DOHH2 (cell line): ENCODE measurements around the gene STPG1.

Experiments used
- H3F3A ChIP-seq: fragments of 200-600 bp; sonication (generic), shearing (Covaris generic); 2 replicates; pipeline ENCODE4 v1.6.0; 2016; ENCODE audit warnings: antibody characterized with exemption, mild to moderate bottlenecking; ENCODE audit not compliant: control insufficient read depth, insufficient read depth
- H3K27ac ChIP-seq: fragments of 200-600 bp; sonication (generic); 2 replicates; pipeline ENCODE4 v1.5.1; 2014; ENCODE audit warnings: low read depth, mild to moderate bottlenecking, low read length, moderate library complexity
- H3K27me3 ChIP-seq: fragments of 200-600 bp; sonication (generic); 2 replicates; pipeline ENCODE4 v1.6.1; 2014; ENCODE audit warnings: mild to moderate bottlenecking, low read length, mixed read lengths; ENCODE audit not compliant: control insufficient read depth
- H3K36me3 ChIP-seq: fragments of 200-600 bp; sonication (generic); 2 replicates; pipeline ENCODE4 v1.6.1; 2014; ENCODE audit warnings: mild to moderate bottlenecking, low read length, moderate library complexity, mixed read lengths; ENCODE audit not compliant: control insufficient read depth
- H3K4me1 ChIP-seq: fragments of 200-600 bp; sonication (generic); 2 replicates; pipeline ENCODE4 v1.6.1; 2014; ENCODE audit warnings: mild to moderate bottlenecking, low read length, mixed read lengths; ENCODE audit not compliant: control insufficient read depth
- H3K4me2 ChIP-seq: fragments of 200-600 bp; sonication (generic); 2 replicates; pipeline ENCODE4 v1.6.0; 2014; ENCODE audit warnings: mild to moderate bottlenecking, low read length, moderate library complexity
- H3K4me3 ChIP-seq: fragments of 200-600 bp; sonication (generic); 2 replicates; pipeline ENCODE4 v1.5.1; 2014; ENCODE audit warnings: mild to moderate bottlenecking, low read length, mixed read lengths
- H3K79me2 ChIP-seq: fragments of 200-600 bp; sonication (generic); 2 replicates; pipeline ENCODE4 v1.6.1; 2014; ENCODE audit warnings: mild to moderate bottlenecking, low read length, mixed read lengths; ENCODE audit not compliant: control insufficient read depth
- H3K9me2 ChIP-seq: fragments of 200-600 bp; sonication (generic); replicated peaks from 2 replicates; pipeline ENCODE4 v1.6.1; 2014; ENCODE audit warnings: mild to moderate bottlenecking, low read length, mixed read lengths; ENCODE audit not compliant: control insufficient read depth
- H3K9me3 ChIP-seq: fragments of 200-600 bp; sonication (generic); 2 replicates; pipeline ENCODE4 v1.6.1; 2014; ENCODE audit warnings: antibody characterized with exemption, low read length, mixed read lengths; ENCODE audit not compliant: control insufficient read depth, insufficient read depth
- H4K20me1 ChIP-seq: fragments of 200-600 bp; sonication (generic); 2 replicates; pipeline ENCODE4 v1.6.0; 2014; ENCODE audit warnings: low read depth, mild to moderate bottlenecking, antibody characterized with exemption, low read length, moderate library complexity; ENCODE audit not compliant: control insufficient read depth, insufficient read depth
- CTCF ChIP-seq: fragments of 200-600 bp; sonication (generic); IDR thresholded peaks from one replicate; pipeline ENCODE4 v1.5.1; 2014; ENCODE audit warnings: antibody characterized with exemption, mild to moderate bottlenecking, low read depth, low read length; ENCODE audit not compliant: poor library complexity, severe bottlenecking
- EZH2phosphoT487 ChIP-seq: fragments of 200-600 bp; sonication (generic); IDR thresholded peaks from 2 replicates; pipeline ENCODE4 v1.6.1; 2017; ENCODE audit warnings: borderline replicate concordance, mild to moderate bottlenecking, antibody characterized with exemption, low read length, moderate library complexity, mixed read lengths

Gene STPG1

DNA sequence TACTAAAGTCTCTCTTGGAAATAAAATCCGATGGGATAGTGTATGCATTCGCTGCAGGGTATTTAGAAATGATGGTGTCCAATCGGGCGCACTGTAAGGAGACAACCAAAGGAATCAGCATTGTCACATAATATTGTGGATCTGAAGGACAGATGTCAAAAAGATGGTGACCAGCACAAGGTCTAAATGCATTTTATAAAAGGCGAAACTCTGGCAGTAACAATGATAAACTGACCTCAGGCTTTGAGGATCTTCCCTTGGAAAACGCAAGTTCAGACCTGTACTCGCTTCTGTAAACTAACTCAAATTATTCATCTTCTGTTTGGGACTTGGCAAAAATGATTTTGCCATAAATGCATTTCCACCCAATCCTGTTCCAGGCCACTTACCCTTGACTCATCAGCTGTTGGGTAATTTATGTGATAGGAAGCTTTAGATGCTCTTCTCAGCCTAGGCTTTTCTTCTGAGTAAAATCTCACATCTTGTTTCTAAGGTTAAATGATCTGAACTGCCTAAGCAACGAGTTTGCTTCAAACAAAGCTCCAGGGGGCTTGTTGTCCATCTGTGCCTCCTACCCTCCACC lies 33.8 kb downstream of the STPG1 start:
- no peak overlapping the region for H3K27ac ChIP-seq
- TF ChIP-seq CTCF = no peak
- no peak for TF ChIP-seq EZH2phosphoT487
- no peaks in the 10 kb centered on the region for H3K79me2 ChIP-seq
- no peaks in the 10 kb centered on the region for H3K27me3 ChIP-seq
- H3K9me2 ChIP-seq = no peaks in the 10 kb centered on the region
- no peaks in the 10 kb centered on the region for H3K4me1 ChIP-seq
- H3K36me3 ChIP-seq = no peaks in the 10 kb centered on the region
- no peaks in the 10 kb centered on the region for H3K9me3 ChIP-seq
- H3K4me2 ChIP-seq = no peak overlapping the region
- H3F3A ChIP-seq = 0 out of 2 replicates have a peak, but pooled peaks cover 2% of the 10 kb centered on the region
- no peaks in the 10 kb centered on the region for H4K20me1 ChIP-seq
- no peak overlapping the region for H3K4me3 ChIP-seq

DNA sequence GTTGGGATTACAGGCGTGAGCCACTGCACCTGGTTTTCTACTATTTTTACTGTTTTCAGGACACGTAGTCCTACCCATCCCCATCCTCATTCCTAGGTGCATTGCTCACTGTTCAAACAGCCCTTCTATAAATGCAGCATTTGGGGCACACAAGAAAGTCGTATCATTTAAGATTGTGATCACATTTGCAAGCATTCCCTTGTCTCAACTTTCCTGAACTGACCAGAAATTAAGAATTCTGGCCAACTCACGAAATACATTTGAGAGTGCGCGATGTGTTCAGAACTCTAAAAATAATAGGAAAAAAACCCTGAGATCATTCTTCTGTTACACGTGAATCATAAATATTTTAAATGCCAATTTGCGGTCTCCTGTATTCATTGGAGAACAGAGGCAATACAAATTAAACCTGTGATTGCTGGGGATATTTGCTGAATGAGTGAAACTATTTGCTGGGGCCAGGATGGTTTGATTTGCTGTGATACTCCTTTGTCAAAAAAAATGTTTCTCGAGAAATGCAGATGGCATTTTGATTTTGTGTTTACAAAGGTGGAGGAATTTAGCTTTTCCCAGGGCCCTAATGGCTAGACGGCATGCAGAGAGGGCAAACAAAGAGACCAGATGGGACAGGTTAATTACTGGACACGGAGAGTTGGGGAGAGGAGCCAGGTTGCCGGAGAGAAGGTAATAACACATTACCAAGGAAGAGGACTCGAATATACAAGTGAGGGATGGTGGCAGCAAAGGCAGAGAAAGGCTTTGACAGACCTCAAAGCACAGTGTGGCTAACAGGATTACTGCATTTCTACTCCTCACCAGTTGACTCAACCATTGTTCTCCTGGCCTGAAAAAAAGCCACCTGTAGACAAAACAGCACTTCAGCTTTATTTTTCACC lies 38.4 kb downstream of the STPG1 start:
- TF ChIP-seq CTCF = no peak
- TF ChIP-seq EZH2phosphoT487 = no peak
- H3K4me3 ChIP-seq = no peak overlapping the region
- H3K4me2 ChIP-seq = no peak overlapping the region
- H3K4me1 ChIP-seq = peaks cover 25% of the 10 kb centered on the region
- H3K79me2 ChIP-seq = no peaks in the 10 kb centered on the region
- H3K27ac ChIP-seq = no peak overlapping the region
- H3K9me3 ChIP-seq = no peaks in the 10 kb centered on the region
- H4K20me1 ChIP-seq = no peaks in the 10 kb centered on the region
- no peaks in the 10 kb centered on the region for H3K27me3 ChIP-seq
- no peaks in the 10 kb centered on the region for H3K9me2 ChIP-seq
- H3F3A ChIP-seq = peaks cover 9% of the 10 kb centered on the region
- H3K36me3 ChIP-seq = no peaks in the 10 kb centered on the region

DNA sequence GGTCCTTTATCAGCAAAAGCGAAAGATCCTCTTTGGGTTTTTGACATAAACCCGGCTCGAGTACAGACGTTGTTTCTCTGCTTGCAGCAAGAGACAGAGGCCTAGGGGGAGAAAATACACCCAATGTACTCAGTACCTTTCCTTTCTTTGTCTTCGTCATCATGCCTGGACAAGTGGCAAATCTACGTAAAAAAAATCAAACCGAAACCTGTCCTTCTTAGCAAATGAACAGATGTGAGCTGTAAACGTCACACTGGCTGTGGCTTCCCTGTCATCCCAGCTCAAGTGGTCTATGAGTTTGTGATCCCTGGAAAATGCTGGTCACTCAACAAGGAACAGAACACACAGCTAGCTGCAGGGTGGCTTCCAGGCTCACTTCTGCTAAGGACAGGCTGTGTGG lies 39.9 kb downstream of the STPG1 start:
- Histone ChIP-seq H3K27ac (peak overlapping the region; percentile 47), H3F3A (peaks cover 9% of the 10 kb centered on the region), H3K79me2 (no peaks in the 10 kb centered on the region), H3K4me2 (peak overlapping the region; percentile 55), H3K36me3 (no peaks in the 10 kb centered on the region), H3K9me2 (no peaks in the 10 kb centered on the region), H3K27me3 (no peaks in the 10 kb centered on the region), H3K4me3 (peak overlapping the region; percentile 36), H3K4me1 (peaks cover 25% of the 10 kb centered on the region), H3K9me3 (no peaks in the 10 kb centered on the region), H4K20me1 (no peaks in the 10 kb centered on the region)
- no peak for TF ChIP-seq EZH2phosphoT487
- TF ChIP-seq CTCF = no peak
